ENCODE measurements around the gene KLRB1. TPM values are rescaled to one million over a fixed set of nuclear protein-coding genes. Genes with fewer than 3 reads are reported as not detected.
"Not testable (repeated sequence)": the region's sequence is repeated elsewhere in the genome, so short reads cannot be mapped to it uniquely, and the experiment has no call there.

KLRB1 gene
- total RNA-seq, 1 experiment from 2014 or later, result not detected

- no peaks in the 10 kb centered on the region for H3F3A ChIP-seq (ENCODE audit: low read length, unreplicated experiment)
- ChIA-PET POLR2A (ENCODE audit: unreplicated experiment) (no interaction called here), CTCF (no interaction called here)
- DNase-seq (no peak), ATAC-seq (no peak)
- H3K9ac ChIP-seq (ENCODE audit: low read length), result no peak overlapping the region
- no peaks in the 10 kb centered on the region for H3K9me2 ChIP-seq (replicated peaks; ENCODE audit: low read length)
- no peak overlapping the region for H3K4me2 ChIP-seq (ENCODE audit: low read length)
- intact Hi-C loops (cut with micrococcal nuclease), result no loop called here
- no peak for TF ChIP-seq EZH2 (IDR thresholded peaks at IDR 0.05; ENCODE audit: low read length, unreplicated experiment)
- no peak for TF ChIP-seq EZH2phosphoT487 (IDR thresholded peaks at IDR 0.05; ENCODE audit: borderline replicate concordance, low read length)
- TF ChIP-seq CTCF (conservative IDR thresholded peaks at IDR 0.05; ENCODE audit: low read depth, low read length), result no peak
- H3K4me3 ChIP-seq (ENCODE audit: low read length), result no peak overlapping the region
- H3K27ac ChIP-seq (ENCODE audit: low read length), result no peak overlapping the region
- H3K36me3 ChIP-seq (ENCODE audit: low read depth, low read length), result no peaks in the 10 kb centered on the region
- H4K20me1 ChIP-seq (ENCODE audit: low read length), result no peaks in the 10 kb centered on the region
- no peaks in the 10 kb centered on the region for H3K4me1 ChIP-seq (ENCODE audit: insufficient read depth, low read length)
- H3K27me3 ChIP-seq (ENCODE audit: low read length), result no peaks in the 10 kb centered on the region
- H3K9me3 ChIP-seq (ENCODE audit: low read length), result no peaks in the 10 kb centered on the region
- BruUV-seq (replicated peaks), result no TSS peak
- no peak overlapping the region for H2AFZ ChIP-seq (ENCODE audit: low read length)
- H3K79me2 ChIP-seq (ENCODE audit: low read length), result no peaks in the 10 kb centered on the region
These were observed 1.5 kb downstream of the KLRB1 start for GRCh38 chr12:9606247-9606646.

- intact Hi-C loops (cut with micrococcal nuclease), result no loop called here
These were observed 2.2 kb downstream of the KLRB1 start for GRCh38 chr12:9605483-9605882.

GRCh38 chr12:9604287-9604686 lies 3.4 kb downstream of the KLRB1 start:
- Histone ChIP-seq H3K9me3 (ENCODE audit: low read length) (no peaks in the 10 kb centered on the region), H3K79me2 (ENCODE audit: low read length) (no peaks in the 10 kb centered on the region), H3K4me1 (ENCODE audit: insufficient read depth, low read length) (no peaks in the 10 kb centered on the region), H3K9me2 (replicated peaks; ENCODE audit: low read length) (no peaks in the 10 kb centered on the region), H3K27me3 (ENCODE audit: low read length) (no peaks in the 10 kb centered on the region), H3K4me3 (ENCODE audit: low read length) (no peak overlapping the region), H2AFZ (ENCODE audit: low read length) (no peak overlapping the region), H3K4me2 (ENCODE audit: low read length) (no peak overlapping the region), H3K9ac (ENCODE audit: low read length) (no peak overlapping the region), H3K27ac (ENCODE audit: low read length) (no peak overlapping the region), H3K36me3 (ENCODE audit: low read depth, low read length) (no peaks in the 10 kb centered on the region), H4K20me1 (ENCODE audit: low read length) (no peaks in the 10 kb centered on the region), H3F3A (ENCODE audit: low read length, unreplicated experiment) (no peaks in the 10 kb centered on the region)
- BruUV-seq (replicated peaks), result no TSS peak
- no peak for DNase-seq
- CTCF ChIA-PET, result no interaction called here
- ATAC-seq, result no peak
- POLR2A ChIA-PET (ENCODE audit: unreplicated experiment), result no interaction called here
- no peak for TF ChIP-seq EZH2phosphoT487 (IDR thresholded peaks at IDR 0.05; ENCODE audit: borderline replicate concordance, low read length)
- no peak for TF ChIP-seq EZH2 (IDR thresholded peaks at IDR 0.05; ENCODE audit: low read length, unreplicated experiment)
- TF ChIP-seq CTCF (conservative IDR thresholded peaks at IDR 0.05; ENCODE audit: low read depth, low read length), result no peak
- intact Hi-C loops (cut with micrococcal nuclease), result no loop called here

More at GRCh38 chr12:9605483-9605882, 2.2 kb downstream of the KLRB1 start:
- Histone ChIP-seq H3K4me2 (ENCODE audit: low read length) (no peak overlapping the region), H3K4me3 (ENCODE audit: low read length) (no peak overlapping the region), H3K79me2 (ENCODE audit: low read length) (no peaks in the 10 kb centered on the region), H3K27ac (ENCODE audit: low read length) (no peak overlapping the region), H3K9me3 (ENCODE audit: low read length) (no peaks in the 10 kb centered on the region), H3K36me3 (ENCODE audit: low read depth, low read length) (no peaks in the 10 kb centered on the region), H3F3A (ENCODE audit: low read length, unreplicated experiment) (no peaks in the 10 kb centered on the region), H4K20me1 (ENCODE audit: low read length) (no peaks in the 10 kb centered on the region), H3K9me2 (replicated peaks; ENCODE audit: low read length) (no peaks in the 10 kb centered on the region), H2AFZ (ENCODE audit: low read length) (no peak overlapping the region), H3K27me3 (ENCODE audit: low read length) (no peaks in the 10 kb centered on the region), H3K4me1 (ENCODE audit: insufficient read depth, low read length) (no peaks in the 10 kb centered on the region), H3K9ac (ENCODE audit: low read length) (no peak overlapping the region)
- TF ChIP-seq EZH2phosphoT487 (IDR thresholded peaks at IDR 0.05; ENCODE audit: borderline replicate concordance, low read length), result no peak
- TF ChIP-seq CTCF (conservative IDR thresholded peaks at IDR 0.05; ENCODE audit: low read depth, low read length), result no peak
- TF ChIP-seq EZH2 (IDR thresholded peaks at IDR 0.05; ENCODE audit: low read length, unreplicated experiment), result no peak
- no TSS peak for BruUV-seq (replicated peaks)
- DNase-seq (no peak), ATAC-seq (no peak)
- CTCF ChIA-PET, result no interaction called here
- POLR2A ChIA-PET (ENCODE audit: unreplicated experiment), result no interaction called here

- H2AFZ ChIP-seq (ENCODE audit: low read length); H3F3A ChIP-seq (ENCODE audit: low read length, unreplicated experiment); H3K9me2 ChIP-seq (replicated peaks; ENCODE audit: low read length); H3K36me3 ChIP-seq (ENCODE audit: low read depth, low read length); H3K4me2 ChIP-seq (ENCODE audit: low read length); H3K4me1 ChIP-seq (ENCODE audit: insufficient read depth, low read length); H3K27ac ChIP-seq (ENCODE audit: low read length); BruUV-seq (replicated peaks); H4K20me1 ChIP-seq (ENCODE audit: low read length); POLR2A ChIA-PET (ENCODE audit: unreplicated experiment); intact Hi-C loops (cut with micrococcal nuclease); H3K9ac ChIP-seq (ENCODE audit: low read length); H3K4me3 ChIP-seq (ENCODE audit: low read length); ATAC-seq; H3K79me2 ChIP-seq (ENCODE audit: low read length); DNase-seq; H3K27me3 ChIP-seq (ENCODE audit: low read length); H3K9me3 ChIP-seq (ENCODE audit: low read length); CTCF ChIA-PET: not testable (repeated sequence)
These were observed 7.3 kb downstream of the KLRB1 start for GRCh38 chr12:9600426-9600825.

Data from PC-3 (cell line).